ENCODE measurements around the gene METAP2.
"Not testable (repeated sequence)": the region's sequence is repeated elsewhere in the genome, so short reads cannot be mapped to it uniquely, and the experiment has no call there.

Gene METAP2

DNA sequence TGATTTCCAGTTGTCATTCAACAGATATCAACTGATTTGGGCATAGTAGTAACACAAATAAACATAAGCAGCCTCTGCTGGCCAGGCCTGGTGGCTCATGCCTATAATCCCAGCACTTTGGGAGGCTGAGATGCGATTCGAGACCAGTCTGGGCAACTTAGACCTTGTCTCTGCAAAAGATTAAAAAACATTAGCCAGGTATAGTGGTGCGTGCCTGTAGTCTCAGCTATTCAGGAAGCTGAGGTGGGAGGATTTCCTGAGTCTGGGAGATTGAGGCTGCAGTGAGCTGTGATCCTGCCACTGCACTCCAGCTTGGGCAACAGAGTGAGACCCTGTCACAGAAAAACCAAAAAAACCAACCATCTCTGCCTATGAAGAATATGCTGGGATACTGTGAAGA lies 7.1 kb downstream of the METAP2 start:
- ChIA-PET POLR2A (ENCODE audit: low non-redundant PET) (no interaction called here), CTCF (no interaction called here)

DNA sequence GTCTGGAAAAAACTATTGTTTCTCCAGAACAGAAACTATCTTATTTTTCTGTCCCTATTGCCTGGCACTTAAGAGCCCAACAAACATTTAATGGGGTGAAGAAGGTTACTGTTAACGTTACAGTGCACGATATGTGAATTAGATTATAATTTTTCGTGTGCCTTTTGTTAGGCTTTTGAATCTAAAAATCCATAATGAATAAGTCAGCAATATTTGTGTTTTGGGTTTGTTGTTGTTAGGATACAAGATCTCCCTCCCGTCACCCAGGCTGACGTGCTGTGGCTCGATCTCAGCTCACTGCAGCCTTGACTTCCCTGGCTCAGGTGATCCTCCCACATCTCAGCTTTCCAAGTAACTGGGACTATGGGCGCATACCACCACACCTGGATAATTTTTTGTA lies 7.9 kb downstream of the METAP2 start:
- ChIA-PET POLR2A (ENCODE audit: low non-redundant PET) (no interaction called here), CTCF (no interaction called here)
- DNase-seq (ENCODE audit: low spot score): no peak
- TF ChIP-seq, protein P1, sequence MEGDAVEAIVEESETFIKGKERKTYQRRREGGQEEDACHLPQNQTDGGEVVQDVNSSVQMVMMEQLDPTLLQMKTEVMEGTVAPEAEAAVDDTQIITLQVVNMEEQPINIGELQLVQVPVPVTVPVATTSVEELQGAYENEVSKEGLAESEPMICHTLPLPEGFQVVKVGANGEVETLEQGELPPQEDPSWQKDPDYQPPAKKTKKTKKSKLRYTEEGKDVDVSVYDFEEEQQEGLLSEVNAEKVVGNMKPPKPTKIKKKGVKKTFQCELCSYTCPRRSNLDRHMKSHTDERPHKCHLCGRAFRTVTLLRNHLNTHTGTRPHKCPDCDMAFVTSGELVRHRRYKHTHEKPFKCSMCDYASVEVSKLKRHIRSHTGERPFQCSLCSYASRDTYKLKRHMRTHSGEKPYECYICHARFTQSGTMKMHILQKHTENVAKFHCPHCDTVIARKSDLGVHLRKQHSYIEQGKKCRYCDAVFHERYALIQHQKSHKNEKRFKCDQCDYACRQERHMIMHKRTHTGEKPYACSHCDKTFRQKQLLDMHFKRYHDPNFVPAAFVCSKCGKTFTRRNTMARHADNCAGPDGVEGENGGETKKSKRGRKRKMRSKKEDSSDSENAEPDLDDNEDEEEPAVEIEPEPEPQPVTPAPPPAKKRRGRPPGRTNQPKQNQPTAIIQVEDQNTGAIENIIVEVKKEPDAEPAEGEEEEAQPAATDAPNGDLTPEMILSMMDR (conservative IDR thresholded peaks at IDR 0.05; ENCODE audit: low read depth): no peak
- H3K27ac ChIP-seq: no peak overlapping the region

More for the DNA sequence above, 7.1 kb downstream of the METAP2 start:
- DNase-seq (ENCODE audit: low spot score): no peak
- H3K27ac ChIP-seq: no peak overlapping the region
- TF ChIP-seq, protein P1 (conservative IDR thresholded peaks at IDR 0.05; ENCODE audit: low read depth): no peak

DNA sequence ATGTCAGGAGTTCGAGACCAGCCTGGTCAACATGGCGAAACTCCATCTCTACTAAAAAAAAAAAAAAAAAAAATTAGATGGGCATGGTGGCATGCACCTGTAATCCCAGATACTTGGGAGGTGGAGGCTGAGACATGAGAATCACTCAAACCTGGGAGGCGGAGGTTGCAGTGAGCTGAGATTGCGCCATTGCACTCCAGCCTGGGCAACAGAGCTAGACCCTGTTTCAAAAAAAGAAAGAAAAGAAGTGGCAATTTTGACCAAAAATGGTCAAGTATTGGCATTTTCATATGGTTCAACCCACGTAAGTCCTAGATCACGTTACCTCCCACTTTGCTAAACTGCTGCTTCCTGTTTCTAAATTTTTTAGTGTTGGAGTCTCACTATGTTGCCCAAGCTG lies 8.6 kb downstream of the METAP2 start:
- H3K27ac ChIP-seq; POLR2A ChIA-PET (ENCODE audit: low non-redundant PET); DNase-seq (ENCODE audit: low spot score): not testable (repeated sequence)
- CTCF ChIA-PET: interaction anchor here (0.8 kb wide), 1 partner anchor 1495 kb away, joined by 3 read pairs; no protein-coding TSS in a partner anchor

DNA sequence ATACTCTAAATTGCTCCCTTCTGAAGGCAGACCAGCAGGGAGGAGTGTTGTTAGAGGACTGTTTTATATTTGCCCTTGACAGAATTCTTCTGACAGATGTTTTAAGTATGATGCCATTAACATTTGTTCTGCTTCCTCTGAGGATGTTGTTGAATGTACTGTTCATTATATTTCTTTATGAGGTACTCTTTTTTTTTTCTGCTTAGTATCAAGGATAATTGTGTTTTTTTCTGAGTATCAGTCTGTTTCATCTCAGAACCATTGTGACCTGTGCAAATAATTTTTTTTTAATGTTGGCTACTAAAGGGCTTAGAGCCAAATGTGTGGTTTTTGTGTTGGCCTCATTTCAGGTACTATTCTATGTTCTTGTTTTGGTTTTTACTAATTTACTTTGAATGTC lies 10.6 kb downstream of the METAP2 start:
- TF ChIP-seq, protein P1 (conservative IDR thresholded peaks at IDR 0.05; ENCODE audit: low read depth): no peak
- ChIA-PET POLR2A (ENCODE audit: low non-redundant PET) (no interaction called here), CTCF (no interaction called here)
- no peak overlapping the region for H3K27ac ChIP-seq
- DNase-seq (ENCODE audit: low spot score): no peak

DNA sequence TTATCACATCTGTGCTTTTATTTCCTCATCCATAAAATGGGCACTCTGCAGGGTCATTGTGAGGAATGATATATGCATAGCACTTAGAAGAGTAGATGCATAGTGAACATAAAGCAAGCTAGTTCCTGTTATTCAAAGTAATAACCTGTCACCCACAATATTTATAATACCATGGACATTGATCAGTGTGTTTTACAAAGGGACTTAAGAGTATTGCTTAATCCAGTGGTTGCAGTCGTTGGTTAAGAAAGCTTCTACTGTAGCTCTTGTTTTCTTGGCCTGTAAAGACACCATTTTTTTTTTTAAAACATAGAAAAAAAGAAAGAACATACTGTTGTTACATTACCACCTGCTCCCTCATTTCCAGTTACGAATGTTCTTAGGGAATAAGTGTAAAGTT lies 13.1 kb downstream of the METAP2 start:
- TF ChIP-seq, protein P1 (conservative IDR thresholded peaks at IDR 0.05; ENCODE audit: low read depth): no peak
- no peak overlapping the region for H3K27ac ChIP-seq
- ChIA-PET CTCF (interaction anchor here (0.6 kb wide), 1 partner anchor 124 kb away, joined by 8 read pairs; no protein-coding TSS in a partner anchor), POLR2A (ENCODE audit: low non-redundant PET) (no interaction called here)
- DNase-seq (ENCODE audit: low spot score): no peak

DNA sequence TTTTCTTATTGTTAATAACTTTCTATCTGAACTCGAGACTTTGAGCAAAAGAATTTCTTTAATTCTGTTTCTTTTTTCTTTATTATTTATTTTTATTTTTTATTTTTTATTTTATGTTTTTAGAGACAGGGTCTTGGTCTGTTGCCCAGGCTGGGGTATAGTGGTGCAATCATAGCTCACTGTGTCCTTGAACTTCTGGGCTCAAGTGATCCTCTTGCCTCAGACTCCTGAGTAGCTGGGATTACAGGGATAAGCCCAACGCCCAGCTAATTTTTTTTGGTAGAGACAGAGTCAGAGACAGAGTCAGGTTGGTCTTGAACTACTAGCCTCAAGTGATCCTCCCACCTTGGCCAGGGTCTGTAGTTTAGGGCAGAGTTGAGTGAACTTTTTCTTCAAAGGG lies 18.5 kb downstream of the METAP2 start:
- CTCF ChIA-PET: interaction anchor here (0.7 kb wide), 1 partner anchor 48 kb away, joined by 4 read pairs; no protein-coding TSS in a partner anchor
- POLR2A ChIA-PET (ENCODE audit: low non-redundant PET): no interaction called here
- TF ChIP-seq, protein P1 (conservative IDR thresholded peaks at IDR 0.05; ENCODE audit: low read depth): no peak
- H3K27ac ChIP-seq: no peak overlapping the region
- DNase-seq (ENCODE audit: low spot score): no peak

DNA sequence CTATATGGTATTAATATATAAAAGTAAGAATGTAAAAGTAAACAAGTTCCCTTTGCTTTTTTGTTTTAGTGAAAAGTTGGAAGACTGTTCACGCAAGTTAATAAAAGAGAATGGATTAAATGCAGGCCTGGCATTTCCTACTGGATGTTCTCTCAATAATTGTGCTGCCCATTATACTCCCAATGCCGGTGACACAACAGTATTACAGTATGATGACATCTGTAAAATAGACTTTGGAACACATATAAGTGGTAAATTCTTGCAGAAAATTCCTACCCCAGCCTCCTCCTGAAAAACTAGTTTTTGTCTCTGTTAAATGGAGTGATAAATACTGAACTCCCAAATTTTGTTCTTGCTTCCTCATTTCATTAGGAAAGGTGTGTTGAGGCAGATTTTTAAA lies 20.9 kb downstream of the METAP2 start:
- TF ChIP-seq, protein P1 (conservative IDR thresholded peaks at IDR 0.05; ENCODE audit: low read depth): no peak
- POLR2A ChIA-PET (ENCODE audit: low non-redundant PET): no interaction called here
- CTCF ChIA-PET: no interaction called here

More for the DNA sequence above, 20.9 kb downstream of the METAP2 start:
- DNase-seq (ENCODE audit: low spot score): no peak
- no peak overlapping the region for H3K27ac ChIP-seq
